GM19455 (cell line): ENCODE results near the gene CDCA4.

Experiments
- ATAC-seq: cut with Tn5 transposase; IDR thresholded peaks from one replicate; pipeline ENCODE4 v1.9.1; 2021; ENCODE audit not compliant: unreplicated experiment

Gene CDCA4

DNA sequence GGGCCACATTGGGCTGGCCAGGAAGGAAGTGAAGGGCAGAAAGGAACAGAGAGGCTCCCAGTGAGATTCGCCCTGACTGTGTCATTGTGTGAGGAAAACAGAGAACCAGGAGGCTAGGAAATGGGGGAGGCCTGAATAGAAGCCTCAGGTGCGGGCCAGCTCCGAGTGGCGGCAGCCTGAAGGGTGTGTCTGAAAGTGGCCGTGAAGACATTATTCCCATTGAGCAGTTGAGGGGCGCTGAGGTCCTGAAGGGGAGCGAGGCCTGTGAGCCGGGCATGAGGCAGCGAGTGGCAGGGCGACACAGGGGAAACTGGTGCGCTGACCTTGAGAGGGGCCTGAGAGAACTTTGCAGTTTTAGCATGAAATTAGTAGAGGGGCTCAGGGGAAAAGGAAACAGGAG is 28.4 kb downstream of the CDCA4 start:
- ATAC-seq: no peak

GRCh38 chr14:104991896-104992230 is 29.0 kb downstream of the CDCA4 start:
- ATAC-seq: no peak

DNA sequence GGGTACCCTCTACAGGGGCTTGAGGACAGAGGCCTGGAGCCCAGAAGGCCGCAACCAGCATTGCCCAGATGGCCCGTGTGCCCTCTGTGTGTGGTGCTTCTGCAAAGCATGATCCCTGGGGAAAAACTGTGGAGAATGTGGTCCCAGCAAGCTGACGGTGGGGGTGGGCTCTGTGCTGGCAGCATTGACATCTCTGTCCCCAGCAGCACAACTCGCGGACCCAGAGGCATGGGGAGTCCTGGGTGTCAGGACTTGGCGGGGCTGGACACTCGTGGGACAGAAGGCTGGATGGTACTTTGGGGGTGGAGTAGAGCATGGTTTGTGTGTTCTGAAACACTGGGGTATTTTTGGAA is 31.0 kb downstream of the CDCA4 start:
- ATAC-seq: no peak

DNA sequence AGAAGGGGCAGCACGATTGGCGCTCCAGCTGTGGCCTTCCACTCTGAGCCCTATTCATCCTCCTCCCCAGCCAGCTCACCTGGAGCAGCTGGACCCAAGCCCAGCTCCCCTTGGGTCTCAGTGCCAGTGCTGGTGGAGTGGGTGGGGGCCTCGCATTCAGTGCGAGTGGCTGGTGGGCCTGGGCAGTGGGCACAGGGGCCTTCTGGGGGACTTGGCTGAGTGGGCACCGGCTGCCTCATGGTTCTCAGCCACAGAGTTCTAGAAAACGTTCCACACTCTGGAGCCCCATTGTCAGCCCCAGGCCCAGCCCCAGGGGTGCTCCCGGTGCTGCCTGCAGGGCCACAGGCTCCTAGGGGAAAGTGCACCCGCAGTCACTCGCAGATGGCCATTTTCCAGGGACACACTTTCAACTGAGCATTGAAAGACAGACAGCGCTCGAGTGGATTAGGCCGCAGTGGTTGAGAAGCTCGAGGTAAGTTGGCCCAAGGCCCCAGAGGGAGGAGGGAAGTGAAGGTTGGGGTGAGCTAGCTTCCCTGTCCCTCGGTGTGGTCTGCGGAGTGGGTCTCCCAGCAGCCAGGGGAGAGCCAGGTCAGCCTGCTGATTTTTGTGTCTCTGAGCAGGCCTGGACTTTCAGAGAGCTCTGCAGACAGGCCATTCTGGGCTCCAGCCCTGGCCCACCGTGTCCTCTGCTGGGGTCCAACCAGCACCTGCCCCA is 31.5 kb downstream of the CDCA4 start:
- ATAC-seq: no peak

DNA sequence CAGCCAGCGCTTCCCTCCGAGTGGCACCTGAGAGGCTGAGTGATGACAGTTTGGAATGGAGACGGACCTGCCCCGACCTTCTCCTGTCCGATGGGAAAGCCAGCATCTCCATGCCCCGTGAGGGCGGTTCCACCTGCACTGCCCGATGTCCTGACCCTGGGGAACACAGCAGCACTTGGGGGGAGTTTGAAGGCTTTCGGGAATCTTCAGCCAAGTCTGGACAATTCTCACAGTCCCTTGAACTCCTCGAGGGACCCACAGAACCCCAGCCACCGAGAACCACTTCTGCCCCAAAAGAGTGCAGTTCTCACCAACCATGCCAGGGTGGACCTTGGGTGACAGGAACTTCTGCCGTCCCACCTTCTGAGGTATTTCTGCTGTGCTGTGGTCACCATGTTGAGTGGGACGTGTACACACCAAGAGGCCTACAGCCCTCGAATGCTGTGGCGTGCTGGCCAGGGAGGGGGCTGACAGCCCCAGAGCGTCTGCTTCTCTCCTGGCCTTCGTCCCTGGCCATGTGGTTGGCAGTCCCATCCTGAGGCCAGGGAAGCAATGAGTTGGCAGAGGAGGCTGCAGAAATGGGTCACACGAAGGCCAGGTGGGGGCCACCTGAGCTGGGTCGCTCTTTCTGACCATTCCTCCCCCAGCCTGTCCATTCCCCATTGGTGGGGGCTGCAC is 34.3 kb downstream of the CDCA4 start:
- ATAC-seq: no peak

- peak; percentile 92 for ATAC-seq
These were observed 35.0 kb downstream of the CDCA4 start, which contains the start of gene CLBA1 for GRCh38 chr14:104985675-104986486. TSS of gene CLBA1 (plus strand) at chr14:104985788. CDS start at chr14:104986432, 644 bp downstream.

DNA sequence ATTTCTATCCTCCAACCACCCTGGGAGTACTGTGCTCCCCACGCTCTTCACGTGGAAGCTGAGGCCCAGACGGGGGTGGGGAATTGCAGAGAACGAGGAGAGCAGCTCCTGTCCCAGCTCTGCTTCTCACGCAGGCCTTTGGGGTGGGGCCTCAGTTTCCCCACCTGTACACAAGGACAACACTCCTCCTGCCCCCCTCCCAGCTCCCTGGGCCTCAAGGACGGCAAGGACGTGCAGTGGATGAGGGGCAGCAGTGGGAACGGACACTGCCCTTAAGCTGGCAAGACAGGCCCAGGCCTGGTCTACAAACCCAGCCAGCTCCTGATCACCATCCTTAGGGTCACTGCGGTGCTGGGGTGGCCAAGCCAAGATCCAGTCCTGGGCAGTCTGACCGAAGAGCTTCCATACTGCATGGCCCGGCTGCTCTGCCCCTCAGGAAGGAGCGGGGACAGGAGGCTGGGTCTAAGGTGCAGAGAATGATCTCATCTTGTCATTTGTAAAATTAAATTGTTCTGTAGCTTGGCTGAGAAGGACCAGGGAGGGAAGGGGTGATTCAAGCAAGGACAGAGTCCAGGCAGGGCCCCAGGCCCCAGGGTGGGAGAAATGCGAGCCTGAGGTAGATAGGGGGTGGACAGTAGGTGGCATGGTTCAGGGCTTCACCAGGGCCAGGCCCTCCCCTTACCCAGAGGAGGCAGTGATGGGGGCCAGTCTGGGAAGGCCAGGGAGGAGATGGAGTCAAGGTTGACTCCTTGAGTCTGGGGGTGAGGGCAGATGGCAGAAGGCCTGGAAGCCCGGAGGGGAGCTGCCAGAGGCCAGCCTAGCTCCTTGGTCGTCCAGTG is 36.6 kb downstream of the CDCA4 start:
- no peak for ATAC-seq

- ATAC-seq: no peak
These were observed 37.6 kb downstream of the CDCA4 start for GRCh38 chr14:104983231-104983721.

DNA sequence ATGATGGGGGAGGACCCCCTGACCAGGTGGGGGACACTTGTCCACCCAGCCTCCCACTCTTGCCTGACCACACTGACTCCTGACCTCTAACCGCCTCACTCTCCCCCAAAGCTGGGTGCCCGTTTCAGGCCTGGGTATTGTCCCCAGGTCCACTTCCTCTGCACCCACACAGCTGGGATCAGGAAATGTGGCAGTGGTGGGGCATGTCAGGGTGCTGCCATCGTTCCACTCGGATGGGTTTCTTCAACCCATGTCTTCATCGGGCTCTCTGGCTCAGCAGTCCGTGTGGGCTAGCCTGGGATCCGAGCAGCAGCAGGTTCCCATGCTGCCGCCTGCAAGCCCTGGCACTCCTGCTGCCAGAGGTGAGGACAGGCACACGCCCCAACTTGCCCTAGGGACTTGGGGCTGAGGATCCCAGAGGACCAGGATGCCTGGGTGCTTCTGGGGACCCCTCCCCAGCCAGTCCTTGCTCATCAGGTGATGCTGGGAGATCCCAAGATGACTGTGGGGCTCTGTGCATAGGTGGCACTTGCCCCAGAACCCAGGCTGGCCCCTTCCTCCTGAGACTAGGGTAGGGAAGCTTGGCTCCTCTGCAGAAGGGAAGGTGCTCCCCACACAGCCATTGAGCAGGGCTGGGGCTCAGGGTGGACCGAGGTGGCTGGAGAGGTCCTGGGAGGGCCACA is 38.2 kb downstream of the CDCA4 start:
- ATAC-seq: no peak

- ATAC-seq: no peak
These were observed 39.0 kb downstream of the CDCA4 start for GRCh38 chr14:104981699-104982541.

DNA sequence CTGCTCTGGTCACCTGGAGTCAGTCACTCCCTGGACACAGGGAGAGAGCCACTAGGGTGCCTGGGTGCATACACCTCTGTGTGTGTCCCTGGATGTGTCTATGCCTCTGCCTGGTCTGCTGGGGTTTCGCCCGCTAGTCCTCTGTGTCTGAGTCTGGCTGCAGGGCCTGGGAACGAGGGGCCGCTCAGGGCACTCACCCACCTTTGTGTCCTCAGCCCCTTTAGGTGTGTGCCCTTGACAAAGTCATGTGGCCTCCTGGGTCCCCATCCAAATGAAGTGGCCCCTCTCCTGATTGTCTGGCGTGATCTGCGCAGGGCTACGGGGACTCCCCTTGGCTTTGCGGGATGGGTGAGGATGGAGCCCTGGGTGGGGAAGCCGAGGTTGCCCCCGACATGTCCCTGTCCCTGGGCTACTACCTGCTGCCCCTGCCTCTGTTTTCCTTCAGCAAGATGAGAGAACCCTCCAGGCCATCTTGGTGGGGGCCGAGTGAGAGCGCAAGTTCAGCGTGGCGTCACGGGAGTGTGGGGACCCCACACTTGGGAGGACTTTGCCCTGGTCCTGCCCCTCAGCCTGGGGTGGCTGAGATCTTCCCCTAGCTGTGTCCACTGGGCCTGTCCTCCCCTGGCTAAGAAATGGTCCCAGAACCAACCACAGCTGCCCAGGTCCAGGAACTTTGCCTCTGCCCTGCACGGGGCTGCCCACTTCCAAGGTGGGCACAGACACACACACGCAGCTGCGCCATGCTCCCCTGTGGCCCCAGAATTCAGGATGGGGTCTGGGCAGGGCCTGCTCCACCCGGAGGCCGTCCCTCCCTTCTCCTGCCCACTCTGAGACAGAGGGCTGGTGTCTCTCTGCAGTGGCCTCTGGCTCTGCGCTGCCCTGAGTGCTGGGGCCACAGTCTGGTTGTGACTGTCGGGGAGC is 40.0 kb downstream of the CDCA4 start:
- ATAC-seq: no peak

DNA sequence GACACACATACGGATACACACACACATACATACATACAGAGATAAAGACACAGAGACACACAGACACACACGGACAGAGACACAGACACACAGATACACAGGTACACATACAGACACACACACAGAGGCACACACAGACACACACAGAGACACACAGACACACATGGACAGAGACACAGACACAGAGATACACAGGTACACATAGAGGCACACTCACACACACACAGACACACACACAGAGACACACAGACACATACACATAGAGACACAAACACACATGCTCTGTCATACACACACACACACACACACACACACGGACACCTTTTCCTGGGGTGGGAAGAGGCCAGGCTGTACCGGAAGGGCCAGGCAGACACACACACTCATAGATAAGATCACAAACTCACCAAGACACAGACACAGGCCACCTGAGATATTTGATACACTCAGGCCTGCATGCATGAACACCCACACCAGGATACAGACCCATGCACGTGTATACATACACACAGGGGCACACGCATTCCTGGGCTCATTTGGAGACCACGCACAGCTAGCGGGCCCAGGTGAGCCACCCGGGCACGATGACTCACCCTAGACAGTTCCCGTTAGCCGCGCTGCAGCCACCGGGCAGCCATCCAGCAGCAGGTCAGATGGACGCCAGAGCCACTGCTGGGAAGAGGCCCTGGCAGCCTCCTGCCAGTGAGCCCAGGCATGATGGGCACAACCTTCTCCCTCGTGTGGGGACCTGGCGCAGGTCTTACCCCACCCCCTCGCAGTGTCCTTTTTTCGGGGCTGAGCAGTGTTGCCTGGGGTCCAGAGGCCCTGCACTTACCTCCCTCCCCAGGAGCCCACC is 40.9 kb downstream of the CDCA4 start:
- ATAC-seq: no peak

DNA sequence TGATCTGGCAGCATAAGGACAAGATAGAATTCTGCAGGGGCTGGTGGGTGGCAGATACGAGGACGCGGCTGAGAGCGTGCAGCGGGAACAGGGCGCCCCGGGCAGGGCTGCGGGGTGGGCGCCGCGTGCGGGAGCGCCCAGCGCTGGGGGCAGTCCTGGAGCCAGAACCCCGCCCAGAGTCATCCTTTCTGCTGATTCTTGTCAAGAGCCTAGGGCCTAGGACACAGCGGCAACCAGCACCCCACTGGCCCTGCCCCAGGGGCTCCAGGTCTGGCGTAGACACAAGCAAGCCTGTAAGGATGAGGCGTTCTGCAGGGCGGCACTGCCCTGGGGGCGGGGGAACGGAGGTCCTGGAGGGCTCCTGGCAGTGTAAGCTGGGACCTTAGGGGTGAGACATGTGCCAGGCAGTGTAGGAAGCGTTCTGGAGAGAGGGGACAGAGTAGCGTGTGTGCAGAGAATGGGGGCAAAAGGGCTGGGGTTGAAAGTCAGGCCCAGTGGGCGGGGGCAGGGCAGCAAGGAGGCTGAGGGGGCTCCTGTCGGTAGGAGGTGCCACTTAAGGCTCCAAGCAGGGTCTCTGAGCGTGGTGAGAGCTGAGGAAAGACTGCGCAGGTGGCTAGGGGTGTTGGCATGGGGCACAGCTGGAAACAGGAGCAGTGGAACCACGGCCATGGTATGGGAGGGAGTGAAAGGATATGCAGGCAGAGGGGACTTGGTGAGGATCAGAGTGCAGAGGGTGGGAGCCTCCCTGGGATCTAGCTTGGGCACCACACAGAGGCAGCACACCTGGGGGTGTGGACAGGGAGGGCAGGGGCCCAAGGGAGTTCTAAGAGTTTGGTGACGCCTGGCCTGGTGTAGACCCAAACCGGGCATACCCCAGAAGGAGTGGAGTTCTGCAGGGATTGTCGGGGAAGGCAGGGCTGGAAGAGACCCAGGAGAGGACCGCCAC is 41.9 kb downstream of the CDCA4 start:
- ATAC-seq: no peak

DNA sequence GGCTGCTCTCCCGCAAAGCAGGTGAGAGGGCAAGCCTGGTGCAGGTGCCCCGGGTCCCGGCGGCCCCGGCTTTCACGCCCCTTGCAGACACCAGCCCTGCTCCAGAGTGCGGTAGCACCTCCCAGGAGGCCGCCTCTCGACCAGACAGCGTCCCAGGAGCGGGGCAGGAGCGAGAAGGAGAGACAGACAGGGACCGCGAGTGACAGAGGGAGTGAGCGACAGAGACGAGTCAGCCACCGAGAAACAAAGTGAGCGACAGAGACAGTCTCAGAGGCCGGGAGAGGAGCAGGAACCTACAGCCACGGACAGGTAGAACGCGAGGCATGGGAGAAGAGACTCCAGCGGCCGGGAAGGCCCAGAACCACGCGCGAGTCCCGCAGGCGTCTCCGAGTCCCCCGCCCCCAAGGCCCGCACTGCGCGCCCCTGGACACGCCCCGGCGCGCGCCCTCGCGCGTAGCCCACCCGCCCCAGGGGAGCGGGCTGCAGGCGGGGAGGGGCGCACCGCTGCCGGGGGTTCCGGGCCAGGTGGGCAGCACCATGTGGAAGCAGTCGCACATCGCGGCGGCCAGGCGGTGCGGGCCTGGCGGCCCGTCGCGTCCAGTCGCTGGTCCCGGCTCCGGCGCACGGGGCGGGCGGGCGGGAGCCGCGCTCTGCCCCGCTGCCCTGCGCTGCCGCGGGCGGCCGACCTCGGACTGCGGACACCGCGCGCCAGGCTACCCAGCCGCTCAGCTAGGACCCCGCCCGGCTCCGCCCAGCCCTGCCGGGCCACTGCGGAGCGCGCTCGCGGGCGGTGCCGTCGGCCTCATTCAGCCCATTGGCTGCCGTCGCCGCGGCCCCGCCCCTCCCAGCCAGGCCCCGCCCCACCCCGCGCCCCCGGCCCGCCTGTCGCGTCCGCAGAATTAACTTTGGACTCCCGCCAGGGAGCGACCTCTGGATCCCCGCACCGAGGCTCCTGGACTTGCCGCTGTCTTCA is 42.9 kb downstream of the CDCA4 start, which contains the start of gene AHNAK2:
Gene AHNAK2 (minus strand): TSS at position 694 of the 973 bp plus-strand sequence. CDS start 137 bp downstream, at position 557.
- no peak for ATAC-seq
